Mucosa of descending colon (tissue), 3 donors: Measurements from ENCODE around the gene ST8SIA3. TPM values are rescaled to one million over a fixed set of nuclear protein-coding genes. Genes with fewer than 3 reads are reported as not detected.

ENCODE experiments used
- ATAC-seq: fragments of 200-7000 bp; cut with Tn5 transposase; one replicate; pipeline ENCODE4 v1.9.1; 2020; ENCODE audit warnings: mild to moderate bottlenecking, moderate library complexity
- DNase-seq, 3 donors: peaks; one replicate each; pipeline ENCODE4 v3.0.0-alpha.2; 2020
- H3K36me3 ChIP-seq: fragments of 200-600 bp; one replicate; pipeline ENCODE4 v1.8.0; 2021; ENCODE audit warnings: low read depth, mild to moderate bottlenecking
- H3K4me1 ChIP-seq: fragments of 200-600 bp; one replicate; pipeline ENCODE4 v1.8.0; 2021; ENCODE audit warnings: low read depth, mild to moderate bottlenecking
- H3K4me3 ChIP-seq: fragments of 200-600 bp; one replicate; pipeline ENCODE4 v1.8.0; 2021; ENCODE audit warnings: mild to moderate bottlenecking
- H3K9me3 ChIP-seq: fragments of 200-600 bp; one replicate; pipeline ENCODE4 v1.8.0; 2021; ENCODE audit warnings: mild to moderate bottlenecking
- intact Hi-C, 2 donors: fragments of 100-400 bp; cut with DNase I in 1 of 2; cut with micrococcal nuclease in 1 of 2; formaldehyde crosslinking; loops; one replicate each; pipeline versions ENCODE4 v1.11.0 to v1.11.1; 2022; cut with DNase I, micrococcal nuclease
- total RNA-seq, 3 donors: library from RNA; stranded (reverse); fragmentation: NEBNext Ultra II Directional in 2 of 3; extraction: Animal tissue kit (Norgen Biotek cat#: 25700) in 2 of 3; gene quantifications; one replicate each; pipeline versions ENCODE4 v1.2.1 to v1.2.4, GENCODE V29; 2021 to 2023
- TF ChIP-seq, protein P1 (sequence below): fragments of 200-600 bp; IDR thresholded peaks from one replicate; pipeline ENCODE4 v1.8.0; 2022; ENCODE audit warnings: antibody characterized with exemption, mild to moderate bottlenecking
- donor health status: DM: no; HTN: no; CAD: no; lungs with moderate emphysema.
- donor health status: DM: no; HTN: no; CAD: no.
- donor health status: DM: no; HTN: yes; CAD: no.

The ST8SIA3 gene
- total RNA-seq, 3 donors from 2014 or later = 0.02 to 2.0 TPM; not detected in 1

DNA sequence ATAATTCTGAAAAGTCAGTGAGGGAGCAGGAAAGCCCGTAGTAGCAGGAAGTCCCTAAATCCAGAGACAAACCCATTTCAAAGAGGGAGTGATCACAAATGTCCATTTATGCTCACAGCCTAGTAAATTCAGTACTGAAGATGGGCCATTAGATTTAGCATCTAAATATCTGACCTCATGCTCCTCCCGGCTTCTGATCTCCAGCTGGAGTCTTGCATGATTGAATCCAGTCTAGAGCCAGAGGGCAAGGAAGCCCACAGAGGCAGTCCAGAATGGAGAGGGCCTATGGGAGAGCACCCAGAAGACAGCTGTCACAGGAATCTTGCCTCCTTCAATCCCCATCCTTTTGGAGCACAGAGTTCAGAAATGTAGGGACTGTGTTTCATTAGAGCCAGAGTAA, 16.0 kb upstream of the ST8SIA3 start:
- ATAC-seq (no peak), DNase-seq (no peak)
- H3K9me3 ChIP-seq = no peaks in the 10 kb centered on the region
- intact Hi-C loops = no loop called here
- no peak overlapping the region for H3K4me3 ChIP-seq
- H3K36me3 ChIP-seq = no peaks in the 10 kb centered on the region
- TF ChIP-seq, protein P1, sequence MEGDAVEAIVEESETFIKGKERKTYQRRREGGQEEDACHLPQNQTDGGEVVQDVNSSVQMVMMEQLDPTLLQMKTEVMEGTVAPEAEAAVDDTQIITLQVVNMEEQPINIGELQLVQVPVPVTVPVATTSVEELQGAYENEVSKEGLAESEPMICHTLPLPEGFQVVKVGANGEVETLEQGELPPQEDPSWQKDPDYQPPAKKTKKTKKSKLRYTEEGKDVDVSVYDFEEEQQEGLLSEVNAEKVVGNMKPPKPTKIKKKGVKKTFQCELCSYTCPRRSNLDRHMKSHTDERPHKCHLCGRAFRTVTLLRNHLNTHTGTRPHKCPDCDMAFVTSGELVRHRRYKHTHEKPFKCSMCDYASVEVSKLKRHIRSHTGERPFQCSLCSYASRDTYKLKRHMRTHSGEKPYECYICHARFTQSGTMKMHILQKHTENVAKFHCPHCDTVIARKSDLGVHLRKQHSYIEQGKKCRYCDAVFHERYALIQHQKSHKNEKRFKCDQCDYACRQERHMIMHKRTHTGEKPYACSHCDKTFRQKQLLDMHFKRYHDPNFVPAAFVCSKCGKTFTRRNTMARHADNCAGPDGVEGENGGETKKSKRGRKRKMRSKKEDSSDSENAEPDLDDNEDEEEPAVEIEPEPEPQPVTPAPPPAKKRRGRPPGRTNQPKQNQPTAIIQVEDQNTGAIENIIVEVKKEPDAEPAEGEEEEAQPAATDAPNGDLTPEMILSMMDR = no peak
- H3K4me1 ChIP-seq = no peaks in the 10 kb centered on the region

DNA sequence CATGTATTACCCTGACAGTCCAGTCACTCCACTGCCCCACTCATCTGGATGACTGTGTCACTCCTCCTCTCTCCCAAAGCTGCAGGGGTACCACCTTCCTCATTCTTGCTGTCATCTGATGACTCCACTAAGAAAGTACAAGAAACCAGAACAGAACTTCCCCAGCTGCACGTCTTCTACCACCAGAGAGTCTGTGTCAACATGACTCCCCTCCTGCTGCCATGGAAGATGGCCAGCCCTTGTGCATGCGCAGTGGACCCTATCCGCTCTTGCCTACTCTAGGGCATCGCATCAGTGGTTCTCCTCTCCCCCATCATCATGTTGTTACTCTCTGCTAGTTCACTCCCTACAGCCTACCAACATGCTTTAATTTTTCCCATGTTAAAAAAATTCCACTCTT, 14.5 kb upstream of the ST8SIA3 start:
- Histone ChIP-seq H3K4me3 (no peak overlapping the region), H3K4me1 (no peaks in the 10 kb centered on the region), H3K36me3 (no peaks in the 10 kb centered on the region), H3K9me3 (no peaks in the 10 kb centered on the region)
- intact Hi-C loops = no loop called here
- TF ChIP-seq, protein P1 = no peak
- DNase-seq (no peak), ATAC-seq (no peak)

DNA sequence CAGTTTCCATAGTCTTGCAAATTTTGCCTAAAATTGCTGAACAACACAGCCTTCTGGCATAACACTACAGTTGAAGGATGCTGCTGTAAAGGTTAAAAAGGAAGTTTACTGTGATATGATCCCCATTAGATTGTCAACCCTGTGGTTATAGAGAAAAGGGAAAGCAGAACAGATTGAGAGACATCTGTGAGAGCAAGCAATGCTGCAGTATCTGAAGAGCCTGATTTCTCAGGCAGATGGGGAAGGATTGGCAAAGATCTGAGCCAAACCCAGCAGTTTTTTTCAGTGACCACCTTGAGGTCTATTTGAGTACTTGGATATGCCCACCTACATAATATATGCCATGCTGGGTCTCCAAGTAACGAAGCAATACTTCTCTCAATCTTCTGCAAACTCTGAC, 8.5 kb upstream of the ST8SIA3 start:
- no peaks in the 10 kb centered on the region for H3K36me3 ChIP-seq
- no peak for DNase-seq
- TF ChIP-seq, protein P1 = no peak
- no peaks in the 10 kb centered on the region for H3K9me3 ChIP-seq
- intact Hi-C loops = no loop called here
- no peak overlapping the region for H3K4me3 ChIP-seq
- ATAC-seq = no peak
- no peaks in the 10 kb centered on the region for H3K4me1 ChIP-seq

DNA sequence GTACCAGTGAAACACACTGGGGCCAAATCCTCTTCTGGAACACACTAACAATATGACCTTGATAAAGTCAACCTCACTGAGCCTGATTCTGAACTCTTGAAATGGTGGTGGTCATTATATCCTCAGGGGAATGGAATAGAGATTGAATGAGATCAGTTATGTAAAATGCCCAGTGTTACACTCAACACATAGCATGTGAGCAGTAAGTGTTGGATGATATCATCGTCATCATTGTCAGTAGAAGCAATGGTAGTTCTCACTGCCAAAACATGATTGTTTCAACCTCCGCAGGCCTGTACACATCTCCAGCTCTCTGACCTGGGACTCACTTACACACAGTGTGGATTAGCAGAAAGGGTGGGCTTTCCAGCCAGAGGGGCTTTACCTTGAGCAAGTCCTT, 5.5 kb upstream of the ST8SIA3 start:
- intact Hi-C loops = no loop called here
- Histone ChIP-seq H3K4me3 (no peak overlapping the region), H3K36me3 (no peaks in the 10 kb centered on the region), H3K9me3 (no peaks in the 10 kb centered on the region), H3K4me1 (no peaks in the 10 kb centered on the region)
- ATAC-seq = no peak
- TF ChIP-seq, protein P1 = no peak
- no peak for DNase-seq

DNA sequence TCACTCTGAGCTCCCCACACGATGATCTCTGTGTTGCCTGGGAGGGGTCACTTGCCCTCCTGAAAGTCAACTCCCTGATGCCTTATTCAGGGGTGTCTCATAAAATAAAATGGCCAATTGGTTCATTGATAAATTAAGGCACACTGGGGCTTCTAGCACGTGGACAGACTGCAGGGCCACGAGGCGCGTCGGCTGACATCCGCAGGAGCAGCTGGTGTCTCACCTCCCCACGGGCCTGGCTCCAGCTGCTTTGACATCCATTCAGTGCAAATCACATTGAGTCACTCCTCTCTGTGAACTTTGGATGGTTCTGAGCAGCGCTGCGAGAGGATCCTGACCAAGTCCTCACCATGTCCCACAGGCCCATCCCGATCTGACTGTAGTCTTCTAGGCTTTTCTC, 4.6 kb upstream of the ST8SIA3 start:
- no peak for ATAC-seq
- TF ChIP-seq, protein P1 = no peak
- H3K36me3 ChIP-seq = no peaks in the 10 kb centered on the region

DNA sequence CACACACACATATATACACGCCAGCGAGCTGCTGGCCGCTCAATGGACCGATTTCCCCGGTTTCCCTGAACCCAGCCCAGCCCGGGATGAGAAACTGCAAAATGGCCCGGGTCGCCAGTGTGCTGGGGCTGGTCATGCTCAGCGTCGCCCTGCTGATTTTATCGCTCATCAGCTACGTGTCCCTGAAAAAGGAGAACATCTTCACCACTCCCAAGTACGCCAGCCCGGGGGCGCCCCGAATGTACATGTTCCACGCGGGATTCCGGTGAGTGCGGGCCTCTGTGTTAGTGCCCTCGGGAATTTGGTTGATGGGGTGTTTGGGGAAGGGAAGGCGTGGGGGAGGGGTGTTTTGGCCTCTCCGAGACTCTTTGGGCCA, 392 bp downstream of the ST8SIA3 start:
- H3K9me3 ChIP-seq = no peaks in the 10 kb centered on the region
- TF ChIP-seq, protein P1 = no peak
- no peaks in the 10 kb centered on the region for H3K4me1 ChIP-seq
- DNase-seq = no peak
- no peak overlapping the region for H3K4me3 ChIP-seq
- no peaks in the 10 kb centered on the region for H3K36me3 ChIP-seq
- intact Hi-C loops = loop anchor here in 1 of 2 donors (10.0 kb wide), 1 partner anchor 62 kb away; no protein-coding TSS in a partner anchor
- ATAC-seq = no peak

More for the DNA sequence above, 4.6 kb upstream of the ST8SIA3 start:
- H3K4me3 ChIP-seq = no peak overlapping the region
- DNase-seq = no peak
- intact Hi-C loops = no loop called here
- H3K4me1 ChIP-seq = no peaks in the 10 kb centered on the region
- H3K9me3 ChIP-seq = no peaks in the 10 kb centered on the region
